Head of caudate nucleus (tissue), 42 donors: ENCODE results near the gene APBB2.
A peak's percentile ranks its signal among the peaks of the same experiment; 100 is the strongest.

Experiments used
- DNase-seq, 42 donors: peaks; one replicate each; pipeline versions ENCODE4 v3.0.0 to v3.0.0-alpha.2; 2020 to 2021; ENCODE audit warnings: mixed read lengths in 7 of 42
- intact Hi-C: fragments of 100-400 bp; cut with DNase I; formaldehyde crosslinking; loops from one replicate; pipeline ENCODE4 v1.15.0; 2022

Gene APBB2

DNA sequence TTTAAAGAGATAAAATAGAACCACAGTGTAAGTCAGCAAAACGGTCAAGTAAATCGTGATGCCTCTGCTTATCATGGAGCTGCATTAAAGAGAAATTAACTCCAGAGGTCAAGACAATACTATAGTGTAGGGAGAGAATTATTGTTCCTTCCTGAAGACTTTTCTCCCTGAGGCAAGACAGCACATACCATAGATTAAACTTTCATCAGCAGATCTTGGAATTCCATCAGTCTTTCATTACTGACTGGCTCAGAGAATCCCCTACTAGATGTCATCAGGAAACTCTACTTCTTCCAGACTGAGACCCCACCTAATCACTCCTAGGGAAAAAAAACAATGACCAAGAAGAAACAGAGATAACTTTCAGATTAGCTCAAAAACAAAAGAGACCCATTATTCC is 333.2 kb downstream of the APBB2 start:
- DNase-seq, result no peak
- intact Hi-C loops, result no loop called here

- intact Hi-C loops, result no loop called here
- peak in 1 of 42 donors; percentile 16 for DNase-seq
Observed at GRCh38 chr4:40878548-40879055, 335.7 kb downstream of the APBB2 start.

- no peak for DNase-seq
- intact Hi-C loops, result no loop called here
Observed at GRCh38 chr4:40877081-40877480, 337.3 kb downstream of the APBB2 start.

DNA sequence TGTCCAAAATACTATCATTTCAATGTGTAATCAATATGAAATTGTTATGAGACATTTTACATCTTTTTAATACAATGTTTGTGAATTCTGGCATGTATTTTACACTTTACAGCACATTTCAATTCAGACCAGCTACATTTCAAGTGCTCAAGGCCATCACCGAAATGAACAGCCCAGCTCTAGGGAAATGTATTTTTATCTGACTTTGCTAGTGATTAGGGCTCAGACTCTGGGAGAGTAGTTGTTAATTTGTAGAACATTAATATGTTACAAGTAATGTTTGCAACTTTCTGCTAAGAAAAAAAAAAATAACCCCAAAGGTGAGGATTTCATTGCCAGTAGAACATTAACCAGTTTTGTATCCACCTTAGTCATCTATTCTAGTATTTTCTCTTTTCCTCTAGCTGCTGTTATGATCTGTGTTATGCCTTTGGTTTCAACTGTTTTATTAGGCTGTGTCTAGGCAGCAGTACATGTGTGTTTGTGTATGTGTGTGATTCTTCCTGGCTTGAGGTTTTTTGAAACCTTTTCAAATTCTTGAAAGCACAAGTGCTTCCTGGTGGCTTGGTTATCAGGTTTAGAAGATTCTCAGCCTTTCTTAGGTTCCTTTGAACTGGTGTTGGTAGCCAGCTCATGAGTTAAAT is 338.7 kb downstream of the APBB2 start:
- DNase-seq, result no peak
- intact Hi-C loops, result no loop called here

DNA sequence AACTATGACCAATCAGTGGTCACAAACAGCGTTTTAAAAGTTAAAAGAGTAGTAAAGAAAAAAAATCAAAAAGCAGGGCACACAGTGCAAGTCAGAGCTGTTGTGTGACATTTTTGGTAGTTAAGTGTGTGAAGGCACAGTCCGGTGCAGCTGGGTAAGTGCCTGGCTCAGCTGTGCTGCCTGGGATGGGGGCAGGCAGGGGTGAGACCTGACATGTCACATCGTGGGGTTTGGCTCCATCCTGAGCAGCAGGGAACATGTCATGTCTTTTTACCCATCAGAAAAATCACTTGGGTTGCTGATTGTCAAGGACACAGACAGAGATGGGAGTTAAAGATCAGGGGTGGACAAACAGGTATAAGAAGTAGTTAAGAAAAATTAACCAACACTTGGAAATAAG is 339.4 kb downstream of the APBB2 start:
- intact Hi-C loops, result no loop called here
- no peak for DNase-seq

- DNase-seq, result peak in 1 of 42 donors; percentile 33
- intact Hi-C loops, result no loop called here
Observed at GRCh38 chr4:40874331-40874730, 340.0 kb downstream of the APBB2 start.

DNA sequence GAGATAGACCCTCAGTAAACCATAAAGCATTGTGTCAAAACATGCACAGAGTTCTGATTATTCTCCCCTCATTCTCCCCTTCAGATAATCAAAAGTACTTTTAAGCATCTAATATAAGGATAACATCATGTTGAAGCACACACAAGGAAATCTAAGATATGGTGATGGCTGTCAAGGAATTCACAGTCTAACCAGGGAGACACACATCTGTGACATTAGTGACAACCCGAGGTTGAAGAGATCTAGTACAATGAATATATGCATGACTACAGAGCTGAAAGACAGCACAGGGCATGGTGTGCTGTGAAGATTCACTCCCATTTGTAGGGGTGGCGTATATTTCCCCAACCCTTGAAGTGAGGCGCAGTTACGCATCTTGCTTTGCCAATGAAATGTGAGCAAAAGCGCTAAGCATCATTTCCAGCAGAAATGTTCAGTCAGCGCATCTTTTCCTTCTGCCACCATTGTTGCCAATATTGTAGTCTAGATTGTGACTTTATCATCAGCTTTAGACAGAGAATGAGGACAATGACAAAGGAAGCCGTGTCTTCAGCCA is 342.6 kb downstream of the APBB2 start:
- intact Hi-C loops, result no loop called here
- peak in 13 of 42 donors; percentile 12 to 68 (median 40) for DNase-seq

GRCh38 chr4:40870150-40870549 is 344.2 kb downstream of the APBB2 start:
- intact Hi-C loops, result no loop called here
- DNase-seq, result no peak

GRCh38 chr4:40865696-40866095 is 348.6 kb downstream of the APBB2 start:
- intact Hi-C loops, result no loop called here
- DNase-seq, result no peak

DNA sequence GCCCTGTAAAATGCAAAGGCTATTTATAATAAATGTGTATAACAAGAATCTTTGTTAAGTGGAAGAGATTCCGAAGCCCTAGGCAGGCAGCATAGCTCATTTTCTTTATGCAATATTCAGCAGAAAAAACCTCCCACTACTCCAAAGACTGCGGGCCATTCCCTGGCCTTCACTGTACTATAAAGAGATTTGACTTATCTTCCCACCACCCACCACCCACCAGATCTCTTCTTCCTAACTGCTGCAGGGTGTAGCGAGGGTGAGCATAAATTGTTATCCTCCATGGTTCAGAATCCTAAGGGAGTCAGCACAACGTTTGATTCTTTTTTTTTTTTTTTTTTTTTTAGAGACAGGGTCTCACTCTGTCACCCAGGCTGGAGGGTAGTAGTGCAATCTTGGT is 349.8 kb downstream of the APBB2 start:
- intact Hi-C loops, result no loop called here
- peak in 3 of 42 donors; percentile 47 to 63 (median 60) for DNase-seq

GRCh38 chr4:40858962-40859361 is 355.4 kb downstream of the APBB2 start:
- intact Hi-C loops, result no loop called here
- DNase-seq, result peak in 2 of 42 donors; percentile 3 to 13

DNA sequence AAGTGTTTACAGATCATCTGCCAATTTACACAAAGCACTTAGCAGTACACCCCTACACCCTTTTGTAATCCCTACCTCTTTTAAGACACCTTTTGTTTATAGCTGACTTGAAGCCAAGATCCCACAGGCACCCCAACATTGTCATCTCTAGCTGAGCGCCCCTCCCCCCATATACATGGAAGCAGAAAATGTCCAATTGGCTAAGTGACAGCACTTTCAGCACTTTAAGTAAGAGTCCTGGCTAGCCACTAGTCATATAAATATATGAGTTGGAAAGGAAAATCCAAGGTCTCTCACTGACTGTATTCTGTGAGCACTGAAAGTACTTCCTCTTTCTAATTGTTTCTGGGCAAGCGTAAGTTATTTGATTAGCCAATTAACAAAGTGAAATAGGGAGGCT is 356.4 kb downstream of the APBB2 start:
- peak in 1 of 42 donors; percentile 7 for DNase-seq
- intact Hi-C loops, result no loop called here

DNA sequence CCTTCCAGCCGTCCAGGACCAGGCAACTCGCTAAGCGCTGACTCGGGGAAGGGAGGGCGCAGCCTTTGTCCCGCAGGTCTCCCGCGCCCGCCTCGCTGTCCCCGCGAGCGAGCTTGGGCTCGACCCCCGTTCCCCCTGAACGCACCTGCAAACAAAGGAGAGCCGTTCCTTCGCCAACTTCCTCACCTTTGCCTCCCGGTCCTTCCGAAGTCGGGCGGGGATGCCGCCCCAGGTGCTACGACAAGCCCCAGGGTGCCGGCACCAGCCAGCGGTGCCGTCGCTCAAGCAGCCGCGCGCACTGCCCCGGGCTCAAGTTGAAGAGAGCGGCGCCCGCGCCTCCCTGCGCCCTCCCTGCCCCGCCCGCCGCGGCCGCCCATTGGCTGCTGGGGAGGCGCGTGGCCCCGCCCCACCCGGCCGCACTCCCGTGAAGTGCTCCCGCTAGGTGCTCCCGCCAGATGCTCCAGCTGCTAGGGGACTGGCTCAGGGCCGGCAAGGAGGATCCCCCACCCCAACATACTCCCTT is 357.4 kb downstream of the APBB2 start:
- peak; percentile 45 to 92 (median 82) for DNase-seq
- intact Hi-C loops, result no loop called here

DNA sequence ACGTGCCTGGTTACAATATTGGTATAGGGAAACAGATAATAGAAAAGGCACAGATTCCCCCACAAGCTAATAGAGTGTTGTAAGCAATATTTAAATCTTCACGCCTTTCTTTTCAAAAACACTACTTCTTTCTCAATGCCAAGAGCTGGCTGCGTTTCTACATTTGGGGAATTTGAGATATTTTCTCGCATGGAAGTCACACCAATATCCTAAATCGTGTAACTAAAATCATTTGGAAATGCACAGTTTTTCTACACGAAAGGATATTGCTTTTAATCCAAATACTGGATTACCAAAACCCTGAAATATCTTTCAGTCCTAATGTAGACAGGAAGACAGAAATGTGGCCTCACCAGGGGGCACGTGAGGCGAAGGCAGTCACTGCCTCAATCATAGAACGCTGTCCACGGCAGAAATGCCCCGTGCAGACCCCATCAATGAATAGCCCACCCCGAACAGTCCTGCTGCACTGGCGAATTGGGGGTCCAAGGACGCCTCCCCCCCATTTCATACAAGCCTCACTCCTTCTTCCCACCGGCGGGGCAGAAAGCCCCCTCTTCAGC is 358.0 kb downstream of the APBB2 start:
- intact Hi-C loops, result no loop called here
- DNase-seq, result peak in 1 of 42 donors; percentile 9

GRCh38 chr4:40850496-40850895 is 363.8 kb downstream of the APBB2 start:
- intact Hi-C loops, result loop anchor here (5.0 kb wide), 1 partner anchor 42 kb away; no protein-coding TSS in a partner anchor
- DNase-seq, result peak in 3 of 42 donors; percentile 7 to 35 (median 22)

DNA sequence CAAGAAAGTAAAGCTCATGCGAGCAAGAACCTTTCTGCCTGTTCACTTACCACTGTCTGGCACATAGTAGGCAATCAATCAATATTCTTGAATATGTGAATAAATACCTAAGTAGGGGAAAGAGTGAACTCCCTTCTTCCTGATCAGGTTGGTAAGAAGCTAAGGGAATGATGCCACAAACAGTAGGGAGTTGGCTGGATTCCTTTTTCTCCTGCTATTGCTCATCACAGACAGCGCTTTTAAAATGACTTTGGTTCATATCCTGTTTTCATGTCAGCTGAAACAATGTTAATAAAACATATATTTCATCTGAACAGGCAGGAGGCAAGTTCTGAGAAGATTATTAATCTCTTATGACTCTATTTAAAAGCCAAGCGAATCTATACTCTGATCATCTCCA is 365.4 kb downstream of the APBB2 start:
- intact Hi-C loops, result no loop called here

DNA sequence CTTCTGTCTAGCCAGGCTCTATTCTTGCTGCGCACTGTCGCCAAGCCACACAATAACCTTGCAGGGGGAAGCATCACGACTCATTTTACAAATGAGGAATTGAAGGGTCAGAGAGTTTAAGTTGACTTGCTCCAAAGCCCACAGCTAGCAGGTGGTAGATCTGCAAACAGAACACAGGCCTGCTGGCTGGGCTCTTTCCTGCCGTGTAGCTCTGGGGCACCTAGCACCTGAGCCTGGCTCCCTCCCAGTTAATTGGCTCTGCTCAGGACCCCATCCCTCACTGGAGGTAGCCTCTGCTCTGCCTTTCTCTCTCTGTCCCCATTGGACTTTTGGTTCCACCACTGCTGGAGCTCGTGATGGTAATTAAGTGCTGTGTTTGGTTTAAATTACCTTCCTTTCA is 366.1 kb downstream of the APBB2 start:
- intact Hi-C loops, result no loop called here
- no peak for DNase-seq

More for the DNA sequence above, 365.4 kb downstream of the APBB2 start:
- no peak for DNase-seq

GRCh38 chr4:40846532-40846931 is 367.8 kb downstream of the APBB2 start:
- intact Hi-C loops, result no loop called here
- DNase-seq, result peak in 2 of 42 donors; percentile 35 to 48

- intact Hi-C loops, result no loop called here
- peak in 31 of 42 donors; percentile 24 to 79 (median 44) for DNase-seq
Observed at GRCh38 chr4:40845154-40845835, 369.0 kb downstream of the APBB2 start.

GRCh38 chr4:40844261-40844660 is 370.1 kb downstream of the APBB2 start:
- intact Hi-C loops, result no loop called here
- no peak for DNase-seq
